NCI-H1930 (cell line): Measurements from ENCODE around the gene NDUFC1.
A peak's percentile ranks its signal among the peaks of the same experiment; 100 is the strongest.
"Not testable (repeated sequence)": the region's sequence is repeated elsewhere in the genome, so short reads cannot be mapped to it uniquely, and the experiment has no call there.

Experiments used
- DNase-seq, 2 experiments: peaks; one replicate each; lab custom pipeline; 2025; lab: John Stamatoyannopoulos, UW

Gene NDUFC1

DNA sequence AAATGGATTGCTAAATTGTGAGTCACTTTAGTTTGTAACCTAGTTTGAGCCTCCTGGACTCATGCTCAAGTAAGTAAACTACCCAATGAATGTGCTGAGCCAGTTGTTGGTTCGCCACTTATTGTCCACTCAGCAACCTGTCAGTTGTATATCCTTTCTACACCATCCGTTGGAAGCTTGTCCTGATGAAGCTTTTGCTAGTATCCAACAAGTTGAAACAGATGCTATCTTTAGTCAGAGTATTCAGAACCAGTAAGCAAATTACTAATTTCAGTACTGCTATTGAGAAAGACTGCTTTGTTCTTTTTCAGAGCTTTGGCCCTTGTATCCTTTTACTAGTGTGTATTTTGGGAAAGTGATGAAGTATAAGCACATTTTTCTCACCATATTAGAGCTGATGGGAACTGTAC is 5.3 kb downstream of the NDUFC1 start:
- no peak for DNase-seq

DNA sequence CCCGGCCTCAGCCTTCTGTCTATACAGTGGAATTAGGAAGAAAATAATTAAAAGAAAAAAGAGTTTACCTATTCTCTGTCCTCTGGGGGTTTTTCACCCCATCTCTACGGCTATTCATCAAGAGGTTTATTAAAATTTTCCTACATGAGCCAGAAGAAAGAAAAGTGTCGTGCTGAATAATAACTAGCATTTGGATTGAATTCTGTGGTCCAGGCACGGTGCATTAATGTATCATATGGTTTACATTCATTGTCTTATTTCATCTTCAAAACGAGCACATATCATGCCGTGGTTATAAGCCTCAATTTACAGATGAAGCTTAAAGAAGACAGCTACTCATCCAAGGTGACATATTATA is 6.4 kb downstream of the NDUFC1 start:
- DNase-seq: no peak

DNA sequence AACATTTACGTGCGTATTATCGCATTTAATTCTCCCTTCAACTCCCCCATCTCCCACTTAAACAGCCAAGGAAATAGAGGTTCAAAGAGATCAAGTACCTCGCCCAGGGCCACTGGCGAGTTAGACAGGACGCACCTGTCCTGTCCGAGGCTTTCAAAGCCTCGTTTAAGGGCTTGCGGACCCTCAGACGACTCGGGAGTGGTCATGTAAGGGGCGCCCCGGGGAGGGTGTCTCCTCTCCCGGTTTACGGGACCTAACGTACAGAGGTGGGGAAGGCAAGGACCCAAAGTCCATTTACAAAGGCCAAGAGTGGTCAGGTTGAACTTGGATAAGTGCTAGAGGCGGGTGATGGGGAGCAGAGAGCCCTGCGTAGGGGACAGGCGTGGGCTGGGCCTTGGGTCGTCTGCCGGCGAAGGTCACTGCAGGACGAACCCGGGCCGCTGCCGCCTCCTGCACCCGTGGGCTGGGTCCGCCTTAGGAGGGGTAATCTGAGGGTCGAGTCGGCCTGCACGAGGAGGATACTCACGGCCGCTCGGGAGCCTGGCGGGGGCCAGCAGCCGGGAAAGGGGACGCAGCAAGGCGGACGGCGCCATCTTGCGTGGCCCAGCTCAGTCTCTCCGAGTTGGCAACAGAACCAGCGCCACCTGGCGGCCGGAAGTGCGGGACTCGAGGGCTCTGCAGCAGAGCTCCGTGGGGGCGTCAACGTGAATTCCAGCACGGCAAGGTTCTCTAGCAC is 6.9 kb downstream of the NDUFC1 start:
- DNase-seq: peak; percentile 73 to 94

DNA sequence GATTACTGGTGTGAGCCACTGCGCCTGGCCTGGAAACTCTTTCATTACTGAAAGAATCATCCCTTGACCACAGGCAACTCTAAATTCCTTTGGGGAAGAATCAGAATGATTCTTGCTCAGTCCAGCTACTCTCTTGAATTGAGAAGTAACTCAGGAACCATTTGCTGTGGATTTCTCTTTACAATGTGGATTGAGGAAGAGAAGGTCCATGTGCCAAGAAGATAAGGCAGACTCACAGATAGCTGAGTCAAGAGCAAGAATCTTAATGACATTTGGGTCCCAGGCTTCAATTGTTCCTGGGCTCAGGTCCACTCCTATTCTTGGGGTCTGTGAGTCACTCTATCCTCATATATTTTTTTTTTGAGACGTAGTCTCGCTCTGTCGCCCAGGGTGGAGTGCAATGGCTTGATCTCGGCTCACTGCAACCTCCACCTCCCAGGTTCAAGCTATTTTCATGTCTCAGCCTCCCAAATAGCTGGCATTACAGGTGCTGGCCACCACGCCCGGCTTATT is 16.0 kb downstream of the NDUFC1 start:
- no peak for DNase-seq

DNA sequence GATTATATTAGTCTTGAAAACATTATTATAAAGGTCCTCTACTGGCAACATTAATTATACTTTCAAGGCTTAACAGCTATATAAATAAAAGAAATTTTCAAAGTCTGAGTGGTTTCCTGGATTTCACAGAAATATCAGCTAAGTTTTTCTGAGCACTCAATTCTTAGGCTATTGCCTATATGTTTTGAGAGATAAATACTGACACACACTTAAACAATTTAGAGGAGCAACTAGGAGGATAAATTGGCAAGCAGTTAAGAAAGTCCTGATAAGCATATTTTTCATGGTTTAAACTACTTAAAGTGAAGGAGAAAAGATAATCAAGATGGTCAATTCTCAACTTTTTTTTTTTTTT is 19.6 kb downstream of the NDUFC1 start:
- DNase-seq: no peak

DNA sequence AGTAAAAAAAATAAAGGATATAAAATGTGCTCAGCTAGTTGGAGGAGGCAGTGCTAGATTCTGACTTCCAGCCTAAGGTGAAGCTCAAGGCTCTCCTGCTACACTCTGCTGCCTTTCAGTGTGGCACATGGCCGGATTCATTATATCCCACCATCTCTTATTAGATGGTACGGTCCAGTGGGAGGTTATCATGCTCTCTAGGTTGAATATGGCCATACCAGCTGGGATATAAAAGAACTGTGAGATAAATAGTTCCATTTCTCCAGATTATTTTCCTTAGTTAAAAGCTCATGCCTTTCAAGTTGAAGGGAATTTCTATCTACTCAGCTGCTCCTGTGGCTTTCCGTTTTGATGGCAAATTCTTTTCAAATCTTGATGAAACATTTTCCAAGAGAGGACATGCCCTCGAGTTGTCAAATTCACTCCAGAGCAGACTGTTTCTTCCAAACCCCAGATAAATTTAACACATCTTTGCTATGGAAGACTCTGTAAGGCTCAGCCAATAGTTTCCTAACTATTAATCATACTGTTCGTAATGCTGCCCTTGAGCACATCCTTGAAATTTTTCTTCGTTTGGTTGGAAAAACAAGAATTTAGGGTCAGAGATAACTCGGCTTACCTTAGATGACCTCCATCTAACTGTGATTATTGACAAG is 20.1 kb downstream of the NDUFC1 start:
- DNase-seq: no peak

DNA sequence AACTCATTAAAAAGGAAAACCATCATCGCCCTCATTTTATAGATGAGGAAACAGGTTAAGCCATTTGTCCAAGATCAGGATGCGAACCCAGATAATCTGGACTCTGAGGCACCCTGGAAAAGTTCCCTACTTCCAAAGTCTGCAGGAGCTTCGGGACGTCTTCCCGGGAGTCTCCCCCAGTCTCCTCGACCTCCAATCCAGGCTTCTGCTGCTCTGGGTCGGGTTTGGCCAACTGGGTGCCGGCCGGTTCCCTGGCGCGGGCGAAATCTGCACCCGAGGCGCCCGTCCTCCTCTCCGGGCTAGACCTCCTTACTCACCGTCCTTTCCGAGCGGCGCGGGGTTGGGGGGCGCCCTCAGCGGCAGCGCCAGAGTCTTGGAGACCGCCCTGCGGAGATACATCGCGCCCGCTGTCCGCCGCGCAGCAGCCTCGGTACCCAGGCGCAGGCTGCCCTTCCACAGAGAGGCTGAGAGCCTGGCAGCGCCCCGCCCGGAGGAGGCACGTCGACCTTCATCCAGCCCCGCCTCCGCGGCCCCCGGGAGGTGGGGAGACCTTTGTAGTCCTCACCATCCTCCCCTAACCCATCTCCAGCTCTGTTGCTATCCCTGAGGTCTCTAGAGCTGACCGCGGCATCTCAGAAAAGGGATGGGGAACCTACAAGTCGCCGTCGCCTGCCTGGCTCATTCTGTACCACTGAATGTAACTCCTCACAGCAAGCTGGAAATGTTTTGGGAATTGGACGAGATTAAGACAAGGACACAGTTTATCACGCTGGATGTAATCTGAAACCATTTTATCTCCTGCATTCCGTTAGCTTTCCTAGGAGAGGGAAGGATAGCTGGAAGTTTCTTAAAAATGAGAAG is 22.3 kb downstream of the NDUFC1 start, which contains the start of gene MGARP:
Gene MGARP (minus strand): TSS at position 466 of the 861 bp plus-strand sequence. CDS start 67 bp downstream, at position 399.
- no peak for DNase-seq

DNA sequence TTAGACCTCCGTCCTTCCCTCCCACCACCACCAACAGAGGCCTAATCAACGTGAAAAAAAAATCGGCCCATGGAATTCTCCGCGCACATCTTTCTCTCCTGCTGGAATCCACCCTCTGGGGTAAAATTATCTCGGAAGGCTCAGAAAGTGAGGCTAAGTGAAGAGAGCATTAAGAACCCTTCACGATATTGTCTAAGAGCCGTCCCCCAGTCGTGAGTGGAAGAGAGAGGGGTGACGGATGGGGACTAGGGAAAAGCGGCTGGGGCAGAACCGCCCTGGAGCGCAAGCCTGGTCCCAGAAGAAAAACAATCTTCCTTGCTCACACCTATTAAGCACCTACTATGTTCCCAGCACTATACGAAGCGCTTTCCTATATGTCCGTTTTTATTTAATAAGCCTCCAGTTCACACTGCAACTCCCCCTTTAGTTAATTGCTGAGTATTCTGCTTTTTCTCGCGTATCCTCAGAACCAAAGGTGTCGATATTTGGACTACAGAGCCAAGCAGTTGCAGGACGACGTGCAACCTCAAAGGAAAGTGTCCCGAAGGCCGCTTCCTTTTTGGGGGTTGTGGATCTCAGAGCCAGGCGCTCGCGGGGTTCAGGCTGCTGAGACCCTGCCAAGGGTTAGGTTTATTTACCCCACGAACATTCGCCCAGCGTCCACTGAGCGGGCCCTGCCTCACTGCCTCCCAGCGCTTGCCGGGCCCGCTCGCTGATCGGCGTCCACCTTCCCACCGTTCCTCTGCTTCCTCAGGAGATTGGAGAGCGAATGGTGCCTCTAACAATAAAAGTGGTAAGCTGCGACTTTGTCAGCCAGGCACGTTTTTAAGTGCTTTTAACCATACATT is 23.1 kb downstream of the NDUFC1 start:
- no peak for DNase-seq

DNA sequence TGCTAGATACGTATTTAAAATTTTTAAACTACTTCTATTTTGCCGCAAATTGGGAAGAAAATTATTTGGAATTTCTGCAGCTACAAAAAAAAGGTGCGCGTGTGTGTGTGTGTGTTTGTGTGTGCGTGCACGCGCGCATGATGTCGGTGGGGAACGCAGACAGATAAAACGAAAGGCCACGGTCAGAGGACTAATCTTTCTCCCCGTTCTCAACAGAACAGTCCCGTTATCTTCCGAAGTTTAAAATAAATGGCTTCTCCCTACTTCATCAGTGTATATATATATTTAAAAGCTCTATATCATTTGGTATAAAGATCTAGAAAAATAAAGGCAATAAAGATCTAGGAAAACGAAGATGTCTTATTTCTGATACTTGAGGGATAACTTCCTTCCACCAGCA is 23.8 kb downstream of the NDUFC1 start:
- DNase-seq: no peak

DNA sequence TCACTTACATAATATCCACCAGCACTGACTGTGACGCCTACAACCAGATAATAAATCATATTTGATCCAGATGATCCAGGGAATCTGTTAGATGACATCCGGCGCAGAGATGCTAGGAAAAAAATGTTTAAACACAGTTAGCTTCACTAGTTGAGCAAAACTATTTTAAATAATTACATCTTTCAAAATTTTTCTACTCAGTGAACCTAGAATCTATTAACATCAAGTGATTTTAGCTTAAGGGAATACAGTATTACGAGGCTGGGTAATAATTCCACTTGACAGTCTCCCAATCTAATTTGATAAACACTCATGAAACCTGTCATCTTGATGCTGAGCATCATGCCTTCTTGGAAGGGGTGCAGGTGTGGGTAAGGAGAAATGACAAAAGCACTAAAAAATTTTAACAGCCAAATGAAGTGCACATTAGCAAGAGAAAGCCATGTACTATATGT is 27.0 kb downstream of the NDUFC1 start:
- no peak for DNase-seq

DNA sequence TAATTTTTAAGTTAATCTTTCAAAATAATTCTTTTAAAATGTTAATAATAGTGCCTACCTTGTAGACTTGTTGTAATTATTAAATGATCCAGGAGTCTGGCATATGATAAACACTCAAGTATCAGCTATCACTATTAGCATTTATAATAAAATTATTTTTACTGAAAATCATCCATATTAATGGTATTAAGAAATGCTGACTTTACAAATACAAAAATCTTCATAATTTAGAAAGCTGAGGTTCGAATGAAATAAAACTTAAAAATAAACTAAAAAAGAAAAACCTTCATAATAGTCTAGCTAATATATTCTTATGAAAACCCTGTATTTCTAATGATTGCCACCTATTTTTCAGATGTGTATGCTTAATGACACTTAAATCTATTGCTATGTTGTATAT is 27.5 kb downstream of the NDUFC1 start:
- DNase-seq: no peak

DNA sequence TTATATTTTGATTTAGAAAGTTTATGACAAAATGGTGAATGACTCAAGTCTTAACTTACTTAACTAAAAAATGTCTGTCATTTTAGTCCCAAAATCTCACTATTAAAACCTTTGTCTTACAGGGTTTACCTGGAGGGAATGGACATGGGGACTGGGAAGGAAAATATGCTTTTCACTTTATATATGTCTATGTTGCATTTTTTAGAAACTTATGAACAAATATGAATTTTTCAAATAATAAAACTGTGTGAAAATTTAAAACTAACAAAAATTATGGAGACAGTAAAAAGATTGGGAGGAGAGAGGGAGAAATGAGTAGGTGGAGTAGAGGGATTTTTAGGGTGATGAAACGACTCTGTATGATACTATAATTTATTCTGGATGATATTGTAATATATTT is 28.4 kb downstream of the NDUFC1 start:
- no peak for DNase-seq

DNA sequence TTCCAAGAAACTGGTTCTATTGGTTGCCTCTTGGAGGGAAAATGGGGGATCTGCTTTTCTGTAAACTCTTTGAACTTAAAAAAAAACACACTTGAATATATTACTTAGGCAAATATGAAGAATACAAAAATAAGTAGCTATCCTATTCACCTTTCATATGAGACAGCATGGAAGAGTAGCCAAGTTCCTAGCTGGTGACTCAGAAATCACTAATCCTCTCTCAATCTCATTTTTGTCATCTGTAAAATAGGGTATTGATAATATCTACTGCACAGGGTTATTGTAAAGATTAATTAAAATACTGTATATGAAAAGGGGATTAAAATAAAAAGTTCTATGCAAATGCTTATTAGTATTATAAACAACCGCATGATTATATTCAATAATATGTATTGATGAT is 35.0 kb downstream of the NDUFC1 start:
- no peak for DNase-seq

DNA sequence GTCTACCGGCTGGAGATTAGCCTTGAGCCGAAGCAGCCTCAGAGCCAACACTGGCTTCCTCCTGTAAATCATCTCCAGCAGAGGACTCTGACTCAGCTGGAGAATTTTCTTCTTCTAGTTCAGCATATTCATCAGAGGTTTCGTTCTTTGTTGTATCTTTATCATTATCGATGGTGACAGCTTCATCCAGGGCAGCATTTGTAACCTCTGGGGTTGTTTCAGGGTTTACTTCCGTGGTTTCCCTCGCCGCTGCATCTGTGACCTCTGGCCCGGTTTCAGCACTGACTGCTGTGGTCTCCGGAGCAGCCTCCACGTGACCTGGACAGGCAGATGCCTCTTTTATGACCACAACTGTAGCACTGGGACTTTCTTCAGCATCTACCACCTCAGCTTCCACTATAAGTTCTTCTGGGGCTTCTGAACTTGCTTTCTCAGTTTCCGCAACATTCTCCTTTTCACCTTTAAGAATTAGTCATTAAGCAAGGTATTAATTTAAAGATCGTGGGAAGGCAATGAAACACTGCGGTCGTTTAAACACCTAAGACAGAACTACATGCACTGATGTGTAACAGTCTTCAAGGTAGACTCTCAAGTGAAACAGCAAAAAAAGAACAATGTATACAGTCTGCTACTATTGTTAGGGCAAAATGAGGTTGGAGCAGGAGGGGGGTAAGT is 35.6 kb downstream of the NDUFC1 start:
- no peak for DNase-seq

DNA sequence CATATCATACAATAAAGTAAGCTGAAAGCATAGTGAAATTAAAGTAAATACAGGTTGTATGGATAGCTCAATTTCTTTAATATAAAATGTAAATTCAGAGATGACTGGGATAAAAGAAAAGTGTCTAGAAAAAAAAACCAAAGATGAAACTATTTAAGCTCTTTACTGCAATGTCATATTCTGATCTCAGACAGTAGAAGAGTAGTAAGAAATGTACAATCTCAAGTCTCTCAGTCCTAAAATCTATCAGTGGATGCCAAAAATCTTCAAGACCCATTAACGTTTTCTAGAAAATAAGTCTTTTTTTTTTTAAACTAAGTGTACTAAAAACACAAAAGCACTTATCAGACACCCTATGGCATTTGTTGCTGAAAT is 36.1 kb downstream of the NDUFC1 start:
- no peak for DNase-seq

DNA sequence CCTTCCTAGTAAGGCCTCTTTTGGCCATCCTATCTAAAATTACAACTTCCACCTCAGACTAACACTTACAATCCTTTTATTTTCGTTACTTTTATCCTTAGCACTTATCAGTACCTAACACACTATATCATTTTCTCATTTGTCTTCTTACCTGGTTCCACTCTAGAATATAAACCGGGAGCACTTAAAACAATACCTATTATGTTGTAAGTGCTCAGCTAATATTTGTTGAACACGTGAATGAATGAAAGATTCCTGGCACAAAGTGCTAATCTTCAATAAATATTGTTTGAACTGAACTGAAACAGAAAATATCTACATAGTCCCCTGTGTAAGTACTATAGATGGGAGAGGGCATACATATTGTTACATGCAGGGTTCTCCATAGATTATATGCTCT is 36.6 kb downstream of the NDUFC1 start:
- no peak for DNase-seq

DNA sequence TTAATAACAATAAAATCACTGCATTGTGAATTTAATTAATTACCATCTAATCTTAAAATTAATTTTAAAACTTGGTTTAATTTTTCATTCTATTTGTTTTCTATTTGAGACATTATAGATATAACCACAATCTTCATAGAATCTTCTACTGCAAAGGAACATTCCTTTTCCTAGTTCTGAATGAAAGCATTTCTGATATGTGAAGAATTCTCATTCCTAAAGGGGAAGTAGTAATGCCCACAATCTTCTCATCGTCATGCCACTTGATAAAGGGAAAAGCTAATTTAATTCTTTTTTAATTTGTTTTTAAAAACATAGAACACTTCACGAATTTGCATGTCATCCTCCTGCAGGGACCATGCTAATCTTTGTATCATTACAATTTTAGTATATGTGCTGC is 45.9 kb downstream of the NDUFC1 start:
- no peak for DNase-seq

DNA sequence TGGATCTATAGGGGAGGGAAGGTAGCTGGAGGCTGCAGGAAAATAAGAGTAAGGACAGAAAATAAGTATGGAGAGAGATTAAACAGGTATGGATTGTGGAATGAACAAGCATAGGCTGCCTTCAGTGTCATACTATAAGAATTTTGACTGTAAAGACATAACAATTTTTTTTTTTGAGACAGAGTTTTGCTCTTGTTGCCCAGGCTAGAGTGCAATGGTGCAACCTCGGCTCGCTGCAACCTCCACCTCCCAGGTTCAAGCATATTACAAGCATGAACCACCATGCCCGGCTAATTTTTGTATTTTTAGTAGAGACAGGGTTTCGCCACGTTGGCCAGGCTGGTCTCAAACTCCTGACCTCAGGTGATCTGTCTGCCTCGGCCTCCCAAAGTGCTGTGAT is 46.7 kb downstream of the NDUFC1 start:
- not testable (repeated sequence) for DNase-seq

DNA sequence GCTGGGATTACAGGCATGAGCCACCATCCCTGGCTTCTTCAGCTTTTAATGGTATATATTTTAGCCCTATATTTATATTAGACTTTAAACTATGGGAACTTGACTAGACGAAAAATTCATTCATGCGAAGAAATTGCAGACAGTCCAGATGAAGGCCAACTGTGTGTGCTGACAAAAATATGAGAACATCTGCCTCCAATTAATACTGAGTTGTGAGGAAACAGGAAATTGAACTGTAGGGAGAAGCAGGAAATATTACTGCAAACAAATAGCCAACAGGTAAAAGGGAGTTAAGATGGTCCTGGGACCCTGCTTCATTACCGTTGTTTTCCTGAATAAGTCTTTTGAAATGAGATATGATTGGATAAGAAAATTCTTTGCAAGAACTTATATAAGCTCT is 48.6 kb downstream of the NDUFC1 start:
- DNase-seq: no peak

DNA sequence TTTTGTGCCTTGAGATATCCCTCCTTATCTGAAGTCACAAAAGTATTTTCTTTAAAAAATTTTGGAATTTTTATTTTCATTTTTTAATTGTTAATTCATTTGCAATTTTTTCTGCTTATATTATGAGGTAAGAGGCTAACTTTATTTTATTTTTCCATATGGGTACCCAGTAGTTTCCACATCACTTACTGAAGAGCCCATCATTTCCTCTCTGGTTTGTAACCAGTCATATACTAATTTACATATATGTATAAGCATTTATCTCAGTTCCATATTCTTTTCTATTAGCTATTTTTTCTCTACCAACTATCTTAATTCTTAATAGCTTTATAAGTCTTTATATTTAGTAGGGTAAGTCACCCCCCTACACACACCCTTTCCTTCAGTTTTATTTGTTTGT is 49.2 kb downstream of the NDUFC1 start:
- DNase-seq: no peak

DNA sequence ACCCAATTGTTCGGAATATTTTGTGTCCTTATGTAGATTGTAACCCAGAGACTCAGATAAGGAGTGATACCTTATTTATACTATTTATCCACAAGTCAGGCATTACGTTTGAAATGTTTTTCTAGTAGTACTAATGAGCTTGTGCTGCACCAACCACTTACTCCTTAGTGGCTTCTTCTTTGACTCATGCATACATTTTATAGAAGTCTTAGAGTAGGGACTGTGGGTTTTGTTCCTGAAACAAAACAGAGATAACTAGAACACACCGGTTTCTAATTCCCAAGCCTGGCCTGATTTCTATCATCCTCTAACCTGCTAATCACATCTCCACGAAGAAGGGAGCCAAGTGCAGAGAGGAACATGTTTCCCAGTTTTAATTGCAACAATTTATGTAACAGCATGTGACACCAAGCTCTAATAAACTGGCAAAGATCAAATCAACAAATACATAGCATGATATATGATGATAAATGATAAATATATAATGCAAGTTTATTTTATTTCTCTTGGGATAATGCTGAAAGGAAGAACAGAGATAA is 54.5 kb downstream of the NDUFC1 start:
- DNase-seq: no peak
